Occipital lobe (tissue), 2 donors: ENCODE results near the gene EPDR1. TPM values are rescaled to one million over a fixed set of nuclear protein-coding genes. Genes with fewer than 3 reads are reported as not detected.
"Not testable (repeated sequence)": the region's sequence is repeated elsewhere in the genome, so short reads cannot be mapped to it uniquely, and the experiment has no call there.

Experiments used
- DNase-seq: peaks from one replicate; lab custom pipeline; 2025; lab: John Stamatoyannopoulos, UW
- total RNA-seq: library from RNA; depleted of rRNA; stranded (reverse); fragments of >200 nt; gene quantifications from one replicate; pipeline ENCODE4 v1.2.3, GENCODE V29; 2014

Gene EPDR1
- total RNA-seq, 1 donor from 2014 or later = 16.4 TPM

- DNase-seq = no peak
These were observed 8.4 kb downstream of the EPDR1 start for GRCh38 chr7:37928878-37929277.

GRCh38 chr7:37930226-37930948, 9.9 kb downstream of the EPDR1 start:
- no peak for DNase-seq

GRCh38 chr7:37932543-37932942, 12.1 kb downstream of the EPDR1 start:
- DNase-seq = no peak

GRCh38 chr7:37933018-37933566, 12.7 kb downstream of the EPDR1 start:
- no peak for DNase-seq

GRCh38 chr7:37942934-37943610, 22.6 kb downstream of the EPDR1 start:
- peak; percentile 3 for DNase-seq

- DNase-seq = no peak
These were observed 23.7 kb downstream of the EPDR1 start for GRCh38 chr7:37943905-37944736.

GRCh38 chr7:37944737-37945054, 24.3 kb downstream of the EPDR1 start:
- no peak for DNase-seq

- DNase-seq = no peak
These were observed 24.9 kb downstream of the EPDR1 start for GRCh38 chr7:37945336-37945735.

- no peak for DNase-seq
These were observed 26.9 kb downstream of the EPDR1 start for GRCh38 chr7:37947138-37947940.

- DNase-seq = no peak
These were observed 27.4 kb downstream of the EPDR1 start for GRCh38 chr7:37947941-37948210.

- no peak for DNase-seq
These were observed 31.8 kb downstream of the EPDR1 start for GRCh38 chr7:37952240-37952639.

- DNase-seq = not testable (repeated sequence)
These were observed 33.8 kb downstream of the EPDR1 start for GRCh38 chr7:37954217-37954616.

- no peak for DNase-seq
These were observed 36.4 kb downstream of the EPDR1 start for GRCh38 chr7:37956791-37957190.

- no peak for DNase-seq
These were observed 37.0 kb downstream of the EPDR1 start for GRCh38 chr7:37957221-37957970.

- DNase-seq = no peak
These were observed 40.0 kb downstream of the EPDR1 start for GRCh38 chr7:37960483-37960882.

GRCh38 chr7:37961251-37961650, 40.8 kb downstream of the EPDR1 start:
- DNase-seq = no peak

- DNase-seq = no peak
These were observed 43.8 kb downstream of the EPDR1 start for GRCh38 chr7:37964196-37964595.

- DNase-seq = no peak
These were observed 49.8 kb downstream of the EPDR1 start for GRCh38 chr7:37970211-37970610.

- no peak for DNase-seq
These were observed 51.1 kb downstream of the EPDR1 start for GRCh38 chr7:37971491-37971890.

GRCh38 chr7:37973915-37974314, 53.5 kb downstream of the EPDR1 start:
- DNase-seq = no peak

GRCh38 chr7:37974711-37975110, 54.3 kb downstream of the EPDR1 start:
- DNase-seq = no peak
